DND-41 (cell line): ENCODE results near the gene HSPA1A.

Experiments used
- EZH2 ChIP-seq: IDR thresholded peaks from 3 replicates; pipeline ENCODE4 v1.6.1; 2012; ENCODE audit warnings: borderline replicate concordance, low read depth, mild to moderate bottlenecking, moderate library complexity, low read length, inconsistent platforms; ENCODE audit not compliant: severe bottlenecking
- TF ChIP-seq, protein P1 (sequence below): IDR thresholded peaks from 2 replicates; pipeline ENCODE4 v1.5.1; 2012; ENCODE audit warnings: borderline replicate concordance, low read length, moderate library complexity, mild to moderate bottlenecking; ENCODE audit not compliant: poor library complexity, severe bottlenecking; ENCODE audit errors: extremely low read depth

DNA sequence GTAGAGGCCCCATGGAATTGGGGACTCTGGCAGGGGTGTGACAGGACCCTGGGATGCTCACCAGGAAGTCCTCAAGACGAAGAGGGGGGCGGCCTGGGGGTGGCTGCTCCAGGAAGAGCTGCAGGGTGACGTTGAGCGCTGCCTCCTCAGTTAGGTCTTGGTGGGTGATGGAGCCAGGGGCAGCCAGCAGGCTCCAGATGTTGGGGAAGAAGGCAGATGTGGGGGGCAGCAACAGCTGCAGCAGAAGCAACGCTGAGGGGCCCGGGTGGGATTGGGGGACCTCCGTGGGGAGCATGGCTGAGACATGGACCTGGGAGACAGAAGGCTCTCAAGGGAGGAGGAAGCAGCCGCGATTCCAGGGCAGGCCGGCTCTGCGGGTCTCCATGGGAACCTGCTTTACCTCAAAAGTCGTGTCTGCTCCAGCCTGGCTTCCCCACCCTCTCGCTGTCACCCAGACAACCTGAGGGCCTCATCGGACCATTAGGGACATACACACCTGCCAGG lies 38.8 kb upstream of the HSPA1A start:
- TF ChIP-seq, protein P1, sequence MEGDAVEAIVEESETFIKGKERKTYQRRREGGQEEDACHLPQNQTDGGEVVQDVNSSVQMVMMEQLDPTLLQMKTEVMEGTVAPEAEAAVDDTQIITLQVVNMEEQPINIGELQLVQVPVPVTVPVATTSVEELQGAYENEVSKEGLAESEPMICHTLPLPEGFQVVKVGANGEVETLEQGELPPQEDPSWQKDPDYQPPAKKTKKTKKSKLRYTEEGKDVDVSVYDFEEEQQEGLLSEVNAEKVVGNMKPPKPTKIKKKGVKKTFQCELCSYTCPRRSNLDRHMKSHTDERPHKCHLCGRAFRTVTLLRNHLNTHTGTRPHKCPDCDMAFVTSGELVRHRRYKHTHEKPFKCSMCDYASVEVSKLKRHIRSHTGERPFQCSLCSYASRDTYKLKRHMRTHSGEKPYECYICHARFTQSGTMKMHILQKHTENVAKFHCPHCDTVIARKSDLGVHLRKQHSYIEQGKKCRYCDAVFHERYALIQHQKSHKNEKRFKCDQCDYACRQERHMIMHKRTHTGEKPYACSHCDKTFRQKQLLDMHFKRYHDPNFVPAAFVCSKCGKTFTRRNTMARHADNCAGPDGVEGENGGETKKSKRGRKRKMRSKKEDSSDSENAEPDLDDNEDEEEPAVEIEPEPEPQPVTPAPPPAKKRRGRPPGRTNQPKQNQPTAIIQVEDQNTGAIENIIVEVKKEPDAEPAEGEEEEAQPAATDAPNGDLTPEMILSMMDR, result no peak
- no peak for TF ChIP-seq EZH2
